GM23248 (cell line): ENCODE results near the gene ACADS. TPM values are rescaled to one million over a fixed set of nuclear protein-coding genes. Genes with fewer than 3 reads are reported as not detected.

Experiments
- DNase-seq: peaks from one replicate; pipeline ENCODE4 v3.0.0-alpha.2; 2015
- H2AFZ ChIP-seq: fragments of 200-600 bp; sonication (generic); 2 replicates; pipeline ENCODE4 v1.6.1; 2016; ENCODE audit warnings: antibody characterized with exemption
- H3F3A ChIP-seq: fragments of 200-600 bp; sonication (generic); 2 replicates; pipeline ENCODE4 v1.6.1; 2016; ENCODE audit warnings: mild to moderate bottlenecking, antibody characterized with exemption, mixed run types; ENCODE audit not compliant: insufficient read depth
- H3K27ac ChIP-seq: fragments of 200-600 bp; sonication (generic); 2 replicates; pipeline ENCODE4 v1.5.1; 2016; ENCODE audit warnings: mild to moderate bottlenecking
- H3K27me3 ChIP-seq: fragments of 200-600 bp; sonication (generic); replicated peaks from 2 replicates; pipeline ENCODE4 v1.6.1; 2016; ENCODE audit warnings: mild to moderate bottlenecking; ENCODE audit not compliant: insufficient read depth
- H3K36me3 ChIP-seq: fragments of 200-600 bp; sonication (generic); 2 replicates; pipeline ENCODE4 v1.6.1; 2016; ENCODE audit warnings: low read depth, mild to moderate bottlenecking
- H3K4me1 ChIP-seq: fragments of 200-600 bp; sonication (generic); 2 replicates; pipeline ENCODE4 v1.6.1; 2016; ENCODE audit warnings: mild to moderate bottlenecking; ENCODE audit not compliant: insufficient read depth
- H3K4me2 ChIP-seq: fragments of 200-600 bp; sonication (generic); one replicate; pipeline ENCODE4 v1.6.1; 2016; ENCODE audit warnings: mild to moderate bottlenecking; ENCODE audit not compliant: unreplicated experiment
- H3K4me3 ChIP-seq: fragments of 200-600 bp; sonication (generic); 2 replicates; pipeline ENCODE4 v1.5.1; 2016; ENCODE audit warnings: mild to moderate bottlenecking
- H3K79me2 ChIP-seq: fragments of 200-600 bp; sonication (generic); 2 replicates; pipeline ENCODE4 v1.6.1; 2016; ENCODE audit warnings: mild to moderate bottlenecking; ENCODE audit not compliant: insufficient read depth
- H3K9ac ChIP-seq: fragments of 200-600 bp; sonication (generic); 2 replicates; pipeline ENCODE4 v1.6.1; 2016; ENCODE audit warnings: mild to moderate bottlenecking
- H3K9me2 ChIP-seq: fragments of 200-600 bp; sonication (generic); 2 replicates; pipeline ENCODE4 v1.6.1; 2016; ENCODE audit warnings: mixed run types, mild to moderate bottlenecking, moderate library complexity; ENCODE audit not compliant: insufficient read depth
- H3K9me3 ChIP-seq: fragments of 200-600 bp; sonication (generic); one replicate; pipeline ENCODE4 v1.6.1; 2017; ENCODE audit warnings: low read depth
- H4K20me1 ChIP-seq: fragments of 200-600 bp; sonication (generic); 2 replicates; pipeline ENCODE4 v1.6.0; 2016; ENCODE audit not compliant: insufficient read depth
- EZH2 ChIP-seq: fragments of 200-600 bp; sonication (generic); IDR thresholded peaks from 2 replicates; pipeline ENCODE4 v1.6.1; 2018; ENCODE audit warnings: antibody characterized with exemption, mild to moderate bottlenecking; ENCODE audit not compliant: insufficient read depth, poor library complexity, severe bottlenecking
- EZH2phosphoT487 ChIP-seq: fragments of 200-600 bp; sonication (generic); IDR thresholded peaks from 2 replicates; pipeline ENCODE4 v1.6.1; 2018; ENCODE audit warnings: antibody characterized with exemption, moderate library complexity, mild to moderate bottlenecking, low read depth; ENCODE audit not compliant: insufficient read depth
- WGBS, 2 experiments: methylation state at CpG; one replicate each; pipeline ENCODE4 v1.1.6; 2015 to 2017; ENCODE audit warnings: low lambda C conversion rate in 2 of 2, low coverage in 1 of 2; ENCODE audit errors: missing lambda C conversion rate in 2 of 2; 5-methylcytosine and 5-hydroxymethylcytosine counted together
- in situ Hi-C: fragments of 300-500 bp; cut with MboI; formaldehyde crosslinking; loops from 2 replicates; pipeline ENCODE4 v1.15.0; 2020
- polyA plus RNA-seq: library from polyadenylated mRNA; unstranded; fragments of >200 nt; fragmentation: Nextera tagmentation; extraction: Ambion mirVana; gene quantifications from 2 replicates; pipeline ENCODE4 v1.2.1, GENCODE V29; 2016
- total RNA-seq: library from RNA; depleted of rRNA; stranded (reverse); fragments of >200 nt; shearing (Covaris generic); gene quantifications from 2 replicates; pipeline ENCODE4 v1.2.3, GENCODE V29; 2014

ACADS gene
- total and polyA plus RNA-seq, 2 experiments from 2014 or later = 10.5 to 14.5 TPM

- no peak overlapping the region for H3K4me2 ChIP-seq
- no peak for TF ChIP-seq EZH2phosphoT487
- H3K9me3 ChIP-seq = no peaks in the 10 kb centered on the region
- no peak for DNase-seq
- no peak overlapping the region for H2AFZ ChIP-seq
- H3K36me3 ChIP-seq = no peaks in the 10 kb centered on the region
- 89 to 94% methylated on average over 11 of the region's 11 CpGs for WGBS, 2 experiments
- no peak overlapping the region for H3K4me3 ChIP-seq
- H3K4me1 ChIP-seq = no peaks in the 10 kb centered on the region
- no peak overlapping the region for H3K9ac ChIP-seq
- in situ Hi-C loops = no loop called here
- H3K27me3 ChIP-seq = no peaks in the 10 kb centered on the region
- H3F3A ChIP-seq = no peaks in the 10 kb centered on the region
- H3K9me2 ChIP-seq = no peaks in the 10 kb centered on the region
- no peaks in the 10 kb centered on the region for H4K20me1 ChIP-seq
- no peaks in the 10 kb centered on the region for H3K79me2 ChIP-seq
- H3K27ac ChIP-seq = no peak overlapping the region
These were observed 22.2 kb upstream of the ACADS start for GRCh38 chr12:120703311-120703942.

GRCh38 chr12:120705618-120706017, 20.0 kb upstream of the ACADS start:
- Histone ChIP-seq H3K4me3 (no peak overlapping the region), H3K4me2 (no peak overlapping the region), H3K27ac (no peak overlapping the region), H3F3A (0 out of 2 replicates have a peak, but pooled peaks cover 5% of the 10 kb centered on the region), H3K4me1 (peaks cover 3% of the 10 kb centered on the region), H3K79me2 (peaks cover 3% of the 10 kb centered on the region), H3K9me3 (no peaks in the 10 kb centered on the region), H3K36me3 (no peaks in the 10 kb centered on the region), H3K9ac (no peak overlapping the region), H3K9me2 (no peaks in the 10 kb centered on the region), H2AFZ (no peak overlapping the region), H3K27me3 (no peaks in the 10 kb centered on the region), H4K20me1 (no peaks in the 10 kb centered on the region)
- DNase-seq = no peak
- TF ChIP-seq EZH2 (no peak), EZH2phosphoT487 (no peak)
- in situ Hi-C loops = no loop called here
- 93 to 100% methylated on average over 1 of the region's 1 CpG for WGBS, 2 experiments

- WGBS, 2 experiments = 77 to 92% methylated on average over 5 of the region's 5 CpGs
- H3K27ac ChIP-seq = no peak overlapping the region
- no peak for DNase-seq
These were observed 19.6 kb upstream of the ACADS start for GRCh38 chr12:120706029-120706428.

GRCh38 chr12:120708651-120709050, 17.0 kb upstream of the ACADS start:
- in situ Hi-C loops = no loop called here
- H3K4me2 ChIP-seq = no peak overlapping the region
- H3K79me2 ChIP-seq = peaks cover 30% of the 10 kb centered on the region
- no peak overlapping the region for H3K4me3 ChIP-seq
- no peaks in the 10 kb centered on the region for H3K27me3 ChIP-seq
- 67 to 72% methylated on average over 4 of the region's 4 CpGs for WGBS, 2 experiments
- H2AFZ ChIP-seq = no peak overlapping the region
- no peak overlapping the region for H3K27ac ChIP-seq
- H3K9me3 ChIP-seq = no peaks in the 10 kb centered on the region
- no peaks in the 10 kb centered on the region for H4K20me1 ChIP-seq
- DNase-seq = no peak
- no peaks in the 10 kb centered on the region for H3K36me3 ChIP-seq
- no peaks in the 10 kb centered on the region for H3K9me2 ChIP-seq
- TF ChIP-seq EZH2phosphoT487 (no peak), EZH2 (no peak)
- peaks cover 12% of the 10 kb centered on the region for H3K4me1 ChIP-seq
- no peak overlapping the region for H3K9ac ChIP-seq
- H3F3A ChIP-seq = 0 out of 2 replicates have a peak, but pooled peaks cover 5% of the 10 kb centered on the region

More at GRCh38 chr12:120706029-120706428, 19.6 kb upstream of the ACADS start:
- H3K9me3 ChIP-seq = no peaks in the 10 kb centered on the region
- no peak overlapping the region for H3K9ac ChIP-seq
- H3K9me2 ChIP-seq = no peaks in the 10 kb centered on the region
- no peaks in the 10 kb centered on the region for H3K27me3 ChIP-seq
- TF ChIP-seq EZH2 (no peak), EZH2phosphoT487 (no peak)
- H3K36me3 ChIP-seq = no peaks in the 10 kb centered on the region
- no peak overlapping the region for H3K4me2 ChIP-seq
- in situ Hi-C loops = no loop called here
- H3K4me1 ChIP-seq = peaks cover 3% of the 10 kb centered on the region
- peaks cover 7% of the 10 kb centered on the region for H3K79me2 ChIP-seq
- H2AFZ ChIP-seq = no peak overlapping the region
- H4K20me1 ChIP-seq = no peaks in the 10 kb centered on the region
- H3K4me3 ChIP-seq = no peak overlapping the region
- H3F3A ChIP-seq = 0 out of 2 replicates have a peak, but pooled peaks cover 5% of the 10 kb centered on the region
